ENCODE measurements around the gene NACC2. TPM values are rescaled to one million over a fixed set of nuclear protein-coding genes. Genes with fewer than 3 reads are reported as not detected.

The NACC2 gene
- total and polyA plus RNA-seq, 2 donors (not counting 3 experiments of a cell fraction or from before 2014, with no cell fraction given): 15.8 to 27.1 TPM

GRCh38 chr9:136120438-136120844 lies 25.4 kb upstream of the NACC2 start:
- no peak overlapping the region for H3K9ac ChIP-seq (replicated peaks; ENCODE audit: extremely low read depth, insufficient read depth, low read length)
- peaks cover 16% of the 10 kb centered on the region for H3K79me2 ChIP-seq (ENCODE audit: control insufficient read depth, insufficient read depth, low read length)
- H3K36me3 ChIP-seq (ENCODE audit: control insufficient read depth in 2 of 2, extremely low read depth in 1 of 2, insufficient read depth in 2 of 2, low read length in 2 of 2): peaks cover 0 to 9% of the 10 kb centered on the region in 2 experiments
- H3K9me3 ChIP-seq (replicated peaks; ENCODE audit: control insufficient read depth, insufficient read depth, low read length): no peaks in the 10 kb centered on the region
- no peak overlapping the region for H2AFZ ChIP-seq (ENCODE audit: low read depth, low read length)
- H3K4me1 ChIP-seq (ENCODE audit: control insufficient read depth, extremely low read depth, insufficient read depth, low read length): peaks cover 12% of the 10 kb centered on the region
- POLR2A ChIA-PET: no interaction called here
- no peak for FAIRE-seq
- no peaks in the 10 kb centered on the region for H3K9me1 ChIP-seq (replicated peaks; ENCODE audit: control insufficient read depth, extremely low read depth, insufficient read depth, low read length)
- intact Hi-C loops (cut with micrococcal nuclease): no loop called here
- H3K4me3 ChIP-seq (replicated peaks in 1 of 3; ENCODE audit: insufficient read depth in 1 of 3, low read depth in 1 of 3, low read length in 3 of 3): no peak overlapping the region
- DNase-seq (ENCODE audit: low read depth, low spot score): no peak
- no peak overlapping the region for H3K4me2 ChIP-seq (ENCODE audit: insufficient read depth, low read length)
- no peak for TF ChIP-seq MYC (IDR thresholded peaks at IDR 0.05; ENCODE audit: low read depth, low read length)
- TF ChIP-seq POLR2AphosphoS5 (IDR thresholded peaks at IDR 0.05; ENCODE audit: insufficient read depth, low read depth, low read length): no peak
- no peak overlapping the region for H3K27ac ChIP-seq (ENCODE audit: insufficient read depth, low read depth, low read length)
- CTCF ChIA-PET: interaction anchor here (5.9 to 7.2 kb wide), 2 partner anchors 30 to 153 kb away, joined by 148 to 211 read pairs; no protein-coding TSS in a partner anchor
- no peaks in the 10 kb centered on the region for H4K20me1 ChIP-seq (replicated peaks; ENCODE audit: control insufficient read depth, extremely low read depth, insufficient read depth, low read length)
- no TSS peak for BruUV-seq (replicated peaks)
- no peaks in the 10 kb centered on the region for H3K27me3 ChIP-seq (ENCODE audit: control insufficient read depth in 2 of 2, insufficient read depth in 2 of 2, low read length in 2 of 2)
- dilution Hi-C loops (cut with MboI; ENCODE audit: extremely low pct_ligation_motif_present, low sequenced_read_pairs): no loop called here

- Histone ChIP-seq H3K79me2 (ENCODE audit: control insufficient read depth, insufficient read depth, low read length) (peaks cover 16% of the 10 kb centered on the region), H3K27ac (ENCODE audit: insufficient read depth, low read depth, low read length) (peak overlapping the region; percentile 13), H3K9me3 (replicated peaks; ENCODE audit: control insufficient read depth, insufficient read depth, low read length) (no peaks in the 10 kb centered on the region), H3K4me1 (ENCODE audit: control insufficient read depth, extremely low read depth, insufficient read depth, low read length) (peaks cover 12% of the 10 kb centered on the region), H3K9ac (replicated peaks; ENCODE audit: extremely low read depth, insufficient read depth, low read length) (peak overlapping the region; percentile 56), H3K9me1 (replicated peaks; ENCODE audit: control insufficient read depth, extremely low read depth, insufficient read depth, low read length) (no peaks in the 10 kb centered on the region), H3K27me3 (ENCODE audit: control insufficient read depth in 2 of 2, insufficient read depth in 2 of 2, low read length in 2 of 2) (no peaks in the 10 kb centered on the region), H3K36me3 (ENCODE audit: control insufficient read depth in 2 of 2, extremely low read depth in 1 of 2, insufficient read depth in 2 of 2, low read length in 2 of 2) (peaks cover 0 to 11% of the 10 kb centered on the region in 2 experiments), H3K4me2 (ENCODE audit: insufficient read depth, low read length) (peak overlapping the region; percentile 37), H3K4me3 (replicated peaks in 1 of 3; ENCODE audit: insufficient read depth in 1 of 3, low read depth in 1 of 3, low read length in 3 of 3) (peak overlapping the region; percentile 38 to 70 (median 44)), H2AFZ (ENCODE audit: low read depth, low read length) (no peak overlapping the region), H4K20me1 (replicated peaks; ENCODE audit: control insufficient read depth, extremely low read depth, insufficient read depth, low read length) (no peaks in the 10 kb centered on the region)
- dilution Hi-C loops (cut with MboI; ENCODE audit: extremely low pct_ligation_motif_present, low sequenced_read_pairs) (no loop called here), intact Hi-C loops (cut with micrococcal nuclease) (loop anchor here (1.0 to 5.0 kb wide), 3 partner anchors 113 to 213 kb away; partner anchors contain the start of gene CAMSAP1)
- FAIRE-seq (peak; percentile 40), DNase-seq (ENCODE audit: low read depth, low spot score) (no peak)
- TF ChIP-seq FOS (IDR thresholded peaks at IDR 0.05; ENCODE audit: borderline replicate concordance, insufficient read depth, low read length): no peak
- no peak for TF ChIP-seq POLR2AphosphoS5 (IDR thresholded peaks at IDR 0.05; ENCODE audit: insufficient read depth, low read depth, low read length)
- TF ChIP-seq MYC (IDR thresholded peaks at IDR 0.05; ENCODE audit: low read depth, low read length): no peak
- TF ChIP-seq MAX (IDR thresholded peaks at IDR 0.05; ENCODE audit: insufficient read depth, insufficient read length): no peak
- no peak for TF ChIP-seq JUN (IDR thresholded peaks at IDR 0.05; ENCODE audit: borderline replicate concordance, insufficient read depth, insufficient read length, low read depth)
- TF ChIP-seq EZH2 (IDR thresholded peaks at IDR 0.05; ENCODE audit: borderline replicate concordance, low read depth, low read length, severe bottlenecking): no peak
- no peak for TF ChIP-seq POLR2A (IDR thresholded peaks at IDR 0.05; ENCODE audit: low read depth, low read length)
- TF ChIP-seq CTCF (IDR thresholded peaks at IDR 0.05; ENCODE audit: extremely low read depth in 1 of 2, insufficient read depth in 1 of 2, low read depth in 1 of 2, low read length in 2 of 2): no peak
- TF ChIP-seq GATA2 (IDR thresholded peaks at IDR 0.05; ENCODE audit: insufficient read depth, insufficient read length, low read depth, low read length): no peak
- no TSS peak for BruUV-seq (replicated peaks)
- POLR2A ChIA-PET: no interaction called here
- CTCF ChIA-PET: interaction anchor here (0.5 to 7.2 kb wide), 4 partner anchors 23 to 159 kb away, joined by 3 to 211 read pairs (median 76); partner anchors contain the start of gene UBAC1
These were observed 24.8 kb upstream of the NACC2 start for GRCh38 chr9:136119883-136120393.
